CD4-positive, alpha-beta T cell treated with Interleukin-21 for 1 hour (primary cell): ENCODE results near the gene IL4I1.

Source experiments
- DNase-seq: peaks from one replicate; pipeline ENCODE4 v3.0.0-alpha.2; 2020

Gene IL4I1

GRCh38 chr19:49894011-49894664, 2.5 kb downstream of the IL4I1 start:
- DNase-seq: no peak

GRCh38 chr19:49892716-49893115, 4.0 kb downstream of the IL4I1 start:
- DNase-seq: no peak

- DNase-seq: no peak
These were observed 5.3 kb downstream of the IL4I1 start for GRCh38 chr19:49891393-49891792.

- DNase-seq: peak; percentile 79
These were observed 6.1 kb downstream of the IL4I1 start for GRCh38 chr19:49890349-49891311.

GRCh38 chr19:49889687-49890348, 6.9 kb downstream of the IL4I1 start:
- peak; percentile 83 for DNase-seq

GRCh38 chr19:49889038-49889686, 7.5 kb downstream of the IL4I1 start:
- DNase-seq: no peak

GRCh38 chr19:49888510-49888824, 8.2 kb downstream of the IL4I1 start:
- no peak for DNase-seq

- DNase-seq: no peak
These were observed 8.8 kb downstream of the IL4I1 start for GRCh38 chr19:49887665-49888509.

- no peak for DNase-seq
These were observed 9.5 kb downstream of the IL4I1 start for GRCh38 chr19:49887037-49887664.

- DNase-seq: no peak
These were observed 11.9 kb downstream of the IL4I1 start for GRCh38 chr19:49884760-49885159.

GRCh38 chr19:49884109-49884508, 12.6 kb downstream of the IL4I1 start:
- DNase-seq: no peak

GRCh38 chr19:49883094-49883493, 13.6 kb downstream of the IL4I1 start:
- DNase-seq: no peak

- DNase-seq: no peak
These were observed 14.0 kb downstream of the IL4I1 start for GRCh38 chr19:49882643-49883042.

- no peak for DNase-seq
These were observed 14.9 kb downstream of the IL4I1 start for GRCh38 chr19:49881672-49882394.

- no peak for DNase-seq
These were observed 15.5 kb downstream of the IL4I1 start for GRCh38 chr19:49881186-49881585.

GRCh38 chr19:49880162-49880869, 16.4 kb downstream of the IL4I1 start:
- no peak for DNase-seq

- DNase-seq: no peak
These were observed 17.3 kb downstream of the IL4I1 start for GRCh38 chr19:49879243-49879963.

GRCh38 chr19:49878744-49879070, 18.0 kb downstream of the IL4I1 start:
- DNase-seq: no peak

- peak; percentile 98 for DNase-seq
These were observed 18.6 kb downstream of the IL4I1 start for GRCh38 chr19:49877879-49878743.
